GM18867 (cell line): Measurements from ENCODE around the gene CMTM2.
"Not testable (repeated sequence)": the region's sequence is repeated elsewhere in the genome, so short reads cannot be mapped to it uniquely, and the experiment has no call there.

Experiments
- ATAC-seq: cut with Tn5 transposase; IDR thresholded peaks from one replicate; pipeline ENCODE4 v1.9.1; 2021; ENCODE audit warnings: mild to moderate bottlenecking, moderate library complexity; ENCODE audit not compliant: unreplicated experiment

CMTM2 gene

GRCh38 chr16:66552286-66553177 is 26.7 kb upstream of the CMTM2 start, which contains the start of gene CKLF:
Gene CKLF (plus strand): TSS chr16:66552576. CDS start chr16:66552716, 140 bp downstream.
- ATAC-seq = peak; percentile 78

GRCh38 chr16:66553223-66553622 is 26.0 kb upstream of the CMTM2 start:
- ATAC-seq = no peak

GRCh38 chr16:66554021-66554420 is 25.2 kb upstream of the CMTM2 start:
- no peak for ATAC-seq

GRCh38 chr16:66554495-66554894 is 24.8 kb upstream of the CMTM2 start:
- no peak for ATAC-seq

GRCh38 chr16:66560107-66560506 is 19.2 kb upstream of the CMTM2 start:
- ATAC-seq = no peak

- ATAC-seq = no peak
These were observed 17.7 kb upstream of the CMTM2 start for GRCh38 chr16:66561381-66562080.

- no peak for ATAC-seq
These were observed 16.9 kb upstream of the CMTM2 start for GRCh38 chr16:66562409-66562808.

- ATAC-seq = no peak
These were observed 16.3 kb upstream of the CMTM2 start for GRCh38 chr16:66562986-66563385.

- no peak for ATAC-seq
These were observed 15.5 kb upstream of the CMTM2 start for GRCh38 chr16:66563574-66564334.

- no peak for ATAC-seq
These were observed 13.0 kb upstream of the CMTM2 start, which contains the start of gene CMTM1 for GRCh38 chr16:66566051-66566901. Gene CMTM1 (plus strand): TSS chr16:66566439. CDS start chr16:66566514, 75 bp downstream.

GRCh38 chr16:66567270-66567669 is 12.0 kb upstream of the CMTM2 start:
- ATAC-seq = not testable (repeated sequence)

GRCh38 chr16:66568355-66568754 is 10.9 kb upstream of the CMTM2 start:
- ATAC-seq = no peak

- no peak for ATAC-seq
These were observed 10.1 kb upstream of the CMTM2 start for GRCh38 chr16:66569131-66569530.

- no peak for ATAC-seq
These were observed 9.3 kb upstream of the CMTM2 start for GRCh38 chr16:66569827-66570405.

- ATAC-seq = no peak
These were observed 6.9 kb upstream of the CMTM2 start for GRCh38 chr16:66572356-66572755.

- ATAC-seq = no peak
These were observed 5.2 kb upstream of the CMTM2 start for GRCh38 chr16:66574081-66574480.

GRCh38 chr16:66574531-66574930 is 4.7 kb upstream of the CMTM2 start:
- no peak for ATAC-seq

GRCh38 chr16:66575060-66575459 is 4.2 kb upstream of the CMTM2 start:
- no peak for ATAC-seq

- ATAC-seq = no peak
These were observed 3.0 kb upstream of the CMTM2 start for GRCh38 chr16:66576296-66576695.
